ENCODE results near the gene FXN.

- no peak for TF ChIP-seq CTCF (IDR thresholded peaks at IDR 0.05; ENCODE audit: borderline replicate concordance, extremely low read depth, low read length, poor library complexity, severe bottlenecking)
- no peak for TF ChIP-seq EZH2 (IDR thresholded peaks at IDR 0.05; ENCODE audit: borderline replicate concordance, low read depth, low read length, severe bottlenecking)
Measured at GRCh38 chr9:69089491-69089890, 53.9 kb downstream of the FXN start.

Measured in DND-41 (cell line).